Mucosa of descending colon (tissue), 3 donors: Measurements from ENCODE around the gene IRF1. TPM values are rescaled to one million over a fixed set of nuclear protein-coding genes. Genes with fewer than 3 reads are reported as not detected.

Experiments
- ATAC-seq: fragments of 200-7000 bp; cut with Tn5 transposase; one replicate; pipeline ENCODE4 v1.9.1; 2020; ENCODE audit warnings: mild to moderate bottlenecking, moderate library complexity
- DNase-seq, 3 donors: peaks; one replicate each; pipeline ENCODE4 v3.0.0-alpha.2; 2020
- H3K36me3 ChIP-seq: fragments of 200-600 bp; one replicate; pipeline ENCODE4 v1.8.0; 2021; ENCODE audit warnings: low read depth, mild to moderate bottlenecking
- H3K4me1 ChIP-seq: fragments of 200-600 bp; one replicate; pipeline ENCODE4 v1.8.0; 2021; ENCODE audit warnings: low read depth, mild to moderate bottlenecking
- H3K4me3 ChIP-seq: fragments of 200-600 bp; one replicate; pipeline ENCODE4 v1.8.0; 2021; ENCODE audit warnings: mild to moderate bottlenecking
- H3K9me3 ChIP-seq: fragments of 200-600 bp; one replicate; pipeline ENCODE4 v1.8.0; 2021; ENCODE audit warnings: mild to moderate bottlenecking
- intact Hi-C, 2 donors: fragments of 100-400 bp; cut with DNase I in 1 of 2; cut with micrococcal nuclease in 1 of 2; formaldehyde crosslinking; loops; one replicate each; pipeline versions ENCODE4 v1.11.0 to v1.11.1; 2022; cut with DNase I, micrococcal nuclease
- total RNA-seq, 3 donors: library from RNA; stranded (reverse); fragmentation: NEBNext Ultra II Directional in 2 of 3; extraction: Animal tissue kit (Norgen Biotek cat#: 25700) in 2 of 3; gene quantifications; one replicate each; pipeline versions ENCODE4 v1.2.1 to v1.2.4, GENCODE V29; 2021 to 2023
- TF ChIP-seq, protein P1 (sequence below): fragments of 200-600 bp; IDR thresholded peaks from one replicate; pipeline ENCODE4 v1.8.0; 2022; ENCODE audit warnings: antibody characterized with exemption, mild to moderate bottlenecking
- donor health status: DM: no; HTN: no; CAD: no; lungs with moderate emphysema.
- donor health status: DM: no; HTN: no; CAD: no.
- donor health status: DM: no; HTN: yes; CAD: no.

Gene IRF1
- total RNA-seq, 3 donors from 2014 or later = 89.4 to 172 (median 143) TPM

DNA sequence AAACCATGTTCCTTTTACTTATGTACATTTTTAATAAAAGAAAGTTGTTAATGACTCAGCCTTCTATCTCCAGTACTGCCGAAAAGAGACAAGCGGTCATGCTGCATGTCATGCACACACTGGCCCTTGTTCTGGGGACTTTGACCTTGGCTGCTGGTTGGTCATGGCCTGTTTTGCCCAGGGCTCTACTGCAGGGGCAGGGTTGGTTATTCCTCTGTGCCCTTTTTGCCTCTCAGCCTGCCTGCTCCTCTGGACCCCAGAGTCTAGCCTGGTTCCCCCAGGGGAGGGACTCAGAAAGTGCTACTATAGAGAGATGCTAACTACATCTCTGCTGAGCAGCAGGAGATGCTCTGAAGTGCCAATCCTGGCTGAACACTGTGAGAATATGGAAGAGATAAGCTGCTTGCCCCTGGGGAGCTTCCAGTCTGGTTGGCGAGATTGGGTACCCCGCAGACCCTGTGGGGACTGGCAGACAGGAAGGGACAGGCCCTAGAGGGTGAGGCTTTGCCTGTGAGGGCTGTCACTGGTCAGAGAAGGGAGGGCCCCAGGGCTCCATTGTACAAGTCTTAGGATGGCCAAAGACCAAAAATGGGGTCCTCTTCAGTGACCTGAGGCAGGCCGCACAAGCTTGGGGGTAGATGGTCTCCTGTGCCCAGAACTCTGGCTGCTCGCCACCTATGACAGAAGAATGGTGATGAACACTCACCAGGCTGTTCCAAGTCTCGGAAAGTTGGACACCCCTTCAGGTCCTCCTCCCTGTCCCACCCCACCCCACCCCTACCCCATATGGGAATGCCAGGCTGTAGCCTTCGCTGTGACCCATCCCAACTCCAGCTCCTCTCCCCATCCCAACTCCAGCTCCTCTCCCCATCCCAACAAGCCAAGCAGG lies 14.3 kb downstream of the IRF1 start:
- intact Hi-C loops = no loop called here
- peak in 2 of 3 donors; percentile 58 to 72 for DNase-seq
- H3K36me3 ChIP-seq = no peaks in the 10 kb centered on the region
- peaks cover 50% of the 10 kb centered on the region for H3K4me1 ChIP-seq
- peak; percentile 59 for ATAC-seq
- no peaks in the 10 kb centered on the region for H3K9me3 ChIP-seq
- TF ChIP-seq, protein P1, sequence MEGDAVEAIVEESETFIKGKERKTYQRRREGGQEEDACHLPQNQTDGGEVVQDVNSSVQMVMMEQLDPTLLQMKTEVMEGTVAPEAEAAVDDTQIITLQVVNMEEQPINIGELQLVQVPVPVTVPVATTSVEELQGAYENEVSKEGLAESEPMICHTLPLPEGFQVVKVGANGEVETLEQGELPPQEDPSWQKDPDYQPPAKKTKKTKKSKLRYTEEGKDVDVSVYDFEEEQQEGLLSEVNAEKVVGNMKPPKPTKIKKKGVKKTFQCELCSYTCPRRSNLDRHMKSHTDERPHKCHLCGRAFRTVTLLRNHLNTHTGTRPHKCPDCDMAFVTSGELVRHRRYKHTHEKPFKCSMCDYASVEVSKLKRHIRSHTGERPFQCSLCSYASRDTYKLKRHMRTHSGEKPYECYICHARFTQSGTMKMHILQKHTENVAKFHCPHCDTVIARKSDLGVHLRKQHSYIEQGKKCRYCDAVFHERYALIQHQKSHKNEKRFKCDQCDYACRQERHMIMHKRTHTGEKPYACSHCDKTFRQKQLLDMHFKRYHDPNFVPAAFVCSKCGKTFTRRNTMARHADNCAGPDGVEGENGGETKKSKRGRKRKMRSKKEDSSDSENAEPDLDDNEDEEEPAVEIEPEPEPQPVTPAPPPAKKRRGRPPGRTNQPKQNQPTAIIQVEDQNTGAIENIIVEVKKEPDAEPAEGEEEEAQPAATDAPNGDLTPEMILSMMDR = no peak
- H3K4me3 ChIP-seq = no peak overlapping the region

DNA sequence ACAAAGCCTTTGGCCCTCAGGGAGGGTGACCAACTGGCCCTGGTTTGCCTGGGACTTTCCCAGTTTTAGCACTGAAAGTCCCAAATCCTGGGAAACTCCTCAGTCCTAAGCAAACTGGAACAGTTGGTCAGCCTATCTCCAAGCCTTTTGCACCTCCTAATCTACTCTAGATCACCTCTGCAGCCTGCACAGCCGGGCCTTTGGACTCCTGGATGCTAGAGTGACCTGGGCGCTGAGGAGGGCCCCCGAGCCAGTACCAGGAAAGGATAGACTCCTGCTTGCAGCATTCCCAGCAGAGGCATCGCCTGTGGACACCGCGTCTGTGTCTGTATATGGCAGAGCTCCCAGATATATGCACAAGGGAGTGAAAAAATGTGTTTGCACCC lies 15.1 kb downstream of the IRF1 start:
- intact Hi-C loops = no loop called here
- Histone ChIP-seq H3K36me3 (no peaks in the 10 kb centered on the region), H3K4me3 (no peak overlapping the region), H3K9me3 (no peaks in the 10 kb centered on the region), H3K4me1 (peaks cover 50% of the 10 kb centered on the region)
- peak; percentile 7 for ATAC-seq
- TF ChIP-seq, protein P1 = no peak
- peak in 2 of 3 donors; percentile 53 to 65 for DNase-seq

DNA sequence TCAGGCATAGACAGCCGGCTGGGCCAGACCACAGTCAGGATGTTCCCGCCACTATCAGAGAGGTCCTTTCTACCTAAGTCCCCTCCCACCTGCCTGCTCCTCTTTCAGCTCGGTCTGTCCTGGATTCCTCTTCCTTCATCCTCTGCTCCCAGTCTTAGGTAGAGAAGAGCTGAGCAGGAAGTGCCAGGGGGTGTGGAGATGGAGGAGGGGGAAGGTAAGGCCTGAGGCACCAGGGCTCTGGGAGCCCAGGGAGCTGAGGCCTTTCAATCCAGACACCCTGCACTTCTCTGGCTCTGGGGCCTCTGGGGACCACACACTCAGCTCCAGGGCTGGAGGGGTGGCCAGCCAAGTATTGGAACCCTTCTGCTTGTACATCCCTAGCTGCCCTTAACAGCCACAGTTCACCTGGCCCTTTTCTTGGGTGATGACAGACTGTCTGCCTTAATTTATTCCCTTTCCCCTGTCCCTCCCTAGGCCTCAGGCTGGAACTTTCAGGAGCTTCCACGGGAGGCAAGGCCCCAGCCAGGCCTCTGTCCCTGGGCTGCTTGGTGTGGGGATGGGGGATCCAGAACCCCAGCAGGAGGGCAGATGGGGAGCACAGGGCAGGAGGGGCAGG lies 15.6 kb downstream of the IRF1 start:
- intact Hi-C loops = no loop called here
- ATAC-seq (peak; percentile 14), DNase-seq (peak in 2 of 3 donors; percentile 42 to 49)
- H3K36me3 ChIP-seq = no peaks in the 10 kb centered on the region
- H3K9me3 ChIP-seq = no peaks in the 10 kb centered on the region
- H3K4me3 ChIP-seq = no peak overlapping the region
- TF ChIP-seq, protein P1 = no peak
- peaks cover 50% of the 10 kb centered on the region for H3K4me1 ChIP-seq

DNA sequence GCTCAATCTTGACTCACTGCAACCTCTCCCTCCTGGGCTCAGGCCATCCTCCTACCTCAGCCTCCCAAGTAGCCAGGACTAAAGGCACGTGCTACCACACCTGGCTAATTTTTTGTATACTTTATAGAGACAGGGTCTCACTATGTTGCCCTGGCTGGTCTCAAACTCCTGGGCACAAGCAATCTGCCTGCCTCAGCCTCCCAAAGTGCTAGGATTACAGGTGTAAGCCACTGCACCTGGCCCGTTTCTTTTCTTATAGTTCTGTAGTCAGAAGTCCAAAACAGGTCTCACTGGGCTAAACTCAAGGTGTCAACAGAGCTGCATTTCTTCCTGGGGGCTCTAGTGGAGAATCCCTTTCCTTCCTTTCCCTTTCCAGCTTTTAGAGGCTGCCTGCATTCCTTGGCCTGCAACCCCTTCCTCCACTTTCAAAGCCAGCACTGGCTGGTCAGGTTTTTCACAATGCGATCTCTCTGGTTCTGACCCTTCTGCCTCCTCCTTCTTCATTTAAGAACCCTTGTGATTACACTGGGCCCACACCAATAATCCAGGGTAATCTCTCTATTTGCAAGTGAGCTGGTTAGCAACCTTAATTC lies 16.3 kb downstream of the IRF1 start:
- Histone ChIP-seq H3K4me1 (peaks cover 48% of the 10 kb centered on the region), H3K36me3 (no peaks in the 10 kb centered on the region), H3K4me3 (no peak overlapping the region), H3K9me3 (no peaks in the 10 kb centered on the region)
- DNase-seq (peak in 1 of 3 donors; percentile 10), ATAC-seq (no peak)
- TF ChIP-seq, protein P1 = no peak
- intact Hi-C loops = no loop called here

DNA sequence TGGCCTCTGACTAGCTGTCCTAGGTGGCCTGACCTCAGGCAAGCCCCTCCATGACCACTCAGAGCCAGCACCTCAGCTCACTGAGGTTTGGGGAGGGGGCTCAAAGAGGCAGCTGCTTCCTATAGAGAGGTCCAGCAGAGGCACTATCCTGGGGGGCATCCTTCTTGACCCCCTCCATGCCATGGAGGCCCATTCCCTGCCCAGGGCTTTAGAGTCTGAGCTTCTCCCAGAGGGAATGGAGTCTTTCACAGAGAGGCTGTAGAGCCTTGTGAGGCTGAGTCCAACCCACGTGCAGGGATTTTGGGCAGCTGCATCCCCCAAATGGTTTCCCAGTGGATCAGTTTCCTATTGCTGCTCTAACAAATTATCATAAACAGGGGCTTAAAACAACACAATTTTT lies 16.9 kb downstream of the IRF1 start:
- peak in 2 of 3 donors; percentile 12 to 22 for DNase-seq
- TF ChIP-seq, protein P1 = no peak
- H3K9me3 ChIP-seq = no peaks in the 10 kb centered on the region
- H3K4me3 ChIP-seq = no peak overlapping the region
- H3K4me1 ChIP-seq = peaks cover 43% of the 10 kb centered on the region
- no peak for ATAC-seq
- intact Hi-C loops = no loop called here
- no peaks in the 10 kb centered on the region for H3K36me3 ChIP-seq
